Sigmoid colon (tissue), 7 donors: ENCODE measurements around the gene B2M. TPM values are rescaled to one million over a fixed set of nuclear protein-coding genes. Genes with fewer than 3 reads are reported as not detected.

Experiments
- DNase-seq: peaks from one replicate; pipeline ENCODE4 v3.0.0-alpha.2; 2019
- H3K27ac ChIP-seq, 4 donors: fragments of 200-600 bp; sonication (generic); one replicate each; pipeline ENCODE4 v1.5.1; 2016 to 2019; ENCODE audit warnings: mild to moderate bottlenecking in 1 of 4
- H3K27me3 ChIP-seq, 3 donors: fragments of 200-600 bp; sonication (generic); one replicate each; pipeline ENCODE4 v1.5.1; 2019; ENCODE audit warnings: mild to moderate bottlenecking in 1 of 3
- H3K36me3 ChIP-seq, 4 donors: fragments of 200-600 bp; sonication (generic); one replicate each; pipeline ENCODE4 v1.5.1; 2016 to 2019
- H3K4me1 ChIP-seq, 4 donors: fragments of 200-600 bp; sonication (generic); one replicate each; pipeline ENCODE4 v1.5.1; 2017 to 2019
- H3K4me3 ChIP-seq, 4 donors: fragments of 200-600 bp; sonication (generic); one replicate each; pipeline ENCODE4 v1.5.1; 2017 to 2019; ENCODE audit warnings: mild to moderate bottlenecking in 2 of 4, moderate library complexity in 1 of 4
- H3K9me3 ChIP-seq, 4 donors: fragments of 200-600 bp in 3 of 4; sonication (generic) in 3 of 4; one replicate each; pipeline versions ENCODE4 v1.5.1 to v1.6.1; 2013 to 2019
- CTCF ChIP-seq, 4 experiments: fragments of 450-650 bp in 3 of 4; fragments of 200-600 bp in 1 of 4; IDR thresholded peaks; one replicate each; pipeline ENCODE4 v1.5.1; 2016 to 2019; ENCODE audit warnings: antibody characterized with exemption in 4 of 4, mild to moderate bottlenecking in 3 of 4, moderate library complexity in 2 of 4
- EP300 ChIP-seq, 4 donors: sonication (generic); formaldehyde crosslinking; IDR thresholded peaks; one replicate each; pipeline ENCODE4 v1.6.1; 2017; ENCODE audit warnings: antibody characterized with exemption in 4 of 4
- POLR2A ChIP-seq, 2 donors: fragments of 450-650 bp; IDR thresholded peaks; one replicate each; pipeline ENCODE4 v1.6.1; 2016; ENCODE audit warnings: antibody characterized with exemption in 2 of 2, mild to moderate bottlenecking in 2 of 2, moderate library complexity in 2 of 2
- POLR2AphosphoS5 ChIP-seq, 4 donors: sonication (generic); formaldehyde crosslinking; IDR thresholded peaks; one replicate each; pipeline ENCODE4 v1.6.1; 2017; ENCODE audit warnings: antibody characterized with exemption in 4 of 4
- WGBS, 2 donors: extraction: QIAGEN DNeasy Blood & Tissue Kit; methylation state at CpG; one replicate each; pipeline ENCODE4 v1.1.7; 2013; 5-methylcytosine and 5-hydroxymethylcytosine counted together
- intact Hi-C: fragments of 100-400 bp; cut with DNase I; formaldehyde crosslinking; loops from one replicate; pipeline ENCODE4 v1.15.1; 2023
- polyA plus RNA-seq, 3 donors: library from polyadenylated mRNA; stranded (reverse); fragments of 200-250 nt; gene quantifications; one replicate each; pipeline ENCODE4 v1.2.3, GENCODE V29; 2013
- small RNA-seq, 3 donors: library from RNA; depleted of rRNA; stranded (forward); fragments of <200 nt; gene quantifications; one replicate each; pipeline ENCODE3, GENCODE V24; 2016
- total RNA-seq, 4 donors: library from RNA; depleted of rRNA; stranded (reverse); fragments of >200 nt; gene quantifications; one replicate each; pipeline ENCODE4 v1.1.0, GENCODE V29; 2016
- donor health status: healthy with polysubstance abuse.
- donor health status: Bipolar disorder and iron deficiency.
- donor health status: healthy.

B2M gene
- total and polyA plus RNA-seq, 7 donors, result 1,906 to 8,584 (median 2,799) TPM

- Histone ChIP-seq H3K4me3 (no peak overlapping the region), H3K9me3 (no peaks in the 10 kb centered on the region), H3K27me3 (no peaks in the 10 kb centered on the region), H3K36me3 (no peaks in the 10 kb centered on the region), H3K27ac (no peak overlapping the region), H3K4me1 (no peaks in the 10 kb centered on the region)
- intact Hi-C loops, result no loop called here
- 100% methylated on average over 1 of the region's 1 CpG for WGBS, 2 donors
- DNase-seq, result no peak
- TF ChIP-seq EP300 (IDR thresholded peaks at IDR 0.05), result no peak
- no peak for TF ChIP-seq CTCF (IDR thresholded peaks at IDR 0.05)
- no peak for TF ChIP-seq POLR2AphosphoS5 (IDR thresholded peaks at IDR 0.05)
- TF ChIP-seq POLR2A (IDR thresholded peaks at IDR 0.05), result no peak
Observed at GRCh38 chr15:44753345-44753744, 42.0 kb downstream of the B2M start.

- Histone ChIP-seq H3K27ac (no peak overlapping the region), H3K4me3 (no peak overlapping the region), H3K36me3 (no peaks in the 10 kb centered on the region), H3K4me1 (no peaks in the 10 kb centered on the region), H3K9me3 (no peaks in the 10 kb centered on the region), H3K27me3 (no peaks in the 10 kb centered on the region)
- TF ChIP-seq CTCF (IDR thresholded peaks at IDR 0.05) (no peak), POLR2A (IDR thresholded peaks at IDR 0.05) (no peak), POLR2AphosphoS5 (IDR thresholded peaks at IDR 0.05) (no peak), EP300 (IDR thresholded peaks at IDR 0.05) (no peak)
- 64 to 76% methylated on average over 2 of the region's 2 CpGs for WGBS, 2 donors
- DNase-seq, result no peak
- intact Hi-C loops, result no loop called here
Observed at GRCh38 chr15:44763187-44763586, 51.9 kb downstream of the B2M start.

GRCh38 chr15:44763848-44764247 lies 52.5 kb downstream of the B2M start:
- no peak overlapping the region for H3K27ac ChIP-seq
- intact Hi-C loops, result no loop called here
- no peak for DNase-seq
- H3K27me3 ChIP-seq, result no peaks in the 10 kb centered on the region
- no peaks in the 10 kb centered on the region for H3K4me1 ChIP-seq
- no peak overlapping the region for H3K4me3 ChIP-seq
- H3K36me3 ChIP-seq, result no peaks in the 10 kb centered on the region
- no peak for TF ChIP-seq POLR2A (IDR thresholded peaks at IDR 0.05)
- no peak for TF ChIP-seq POLR2AphosphoS5 (IDR thresholded peaks at IDR 0.05)
- TF ChIP-seq CTCF (IDR thresholded peaks at IDR 0.05), result no peak
- TF ChIP-seq EP300 (IDR thresholded peaks at IDR 0.05), result no peak
- H3K9me3 ChIP-seq, result no peaks in the 10 kb centered on the region
- 85 to 88% methylated on average over 3 of the region's 3 CpGs for whole genome bisulfite sequencing, 2 donors

GRCh38 chr15:44765036-44765435 lies 53.7 kb downstream of the B2M start:
- no peaks in the 10 kb centered on the region for H3K36me3 ChIP-seq
- H3K4me3 ChIP-seq, result no peak overlapping the region
- H3K27me3 ChIP-seq, result no peaks in the 10 kb centered on the region
- no peak for DNase-seq
- H3K27ac ChIP-seq, result no peak overlapping the region
- WGBS, 2 donors, result 36 to 42% methylated on average over 3 of the region's 3 CpGs
- intact Hi-C loops, result no loop called here
- H3K4me1 ChIP-seq, result no peaks in the 10 kb centered on the region
- H3K9me3 ChIP-seq, result no peaks in the 10 kb centered on the region
- no peak for TF ChIP-seq CTCF (IDR thresholded peaks at IDR 0.05)
- TF ChIP-seq EP300 (IDR thresholded peaks at IDR 0.05), result no peak
- no peak for TF ChIP-seq POLR2A (IDR thresholded peaks at IDR 0.05)
- TF ChIP-seq POLR2AphosphoS5 (IDR thresholded peaks at IDR 0.05), result no peak

Small RNA genes within 50 kb of the gene (small RNA-seq; reads per million reads assigned to genes)
- gene RF00019, result 0 reads per million in 3 donors

Other genes with a start within 250 kb of the B2M start
- 10 to 100 TPM; 50.4 to 92.0 (median 56.7) TPM for gene EIF3J, start 174.4 kb upstream of the B2M start, total RNA-seq
- 10 to 100 TPM; 39.6 to 50.1 (median 44.2) TPM for gene EIF3J, start 174.4 kb upstream of the B2M start, polyA plus RNA-seq
- gene SPG11, start 47.9 kb upstream of the B2M start, total RNA-seq, result 10 to 100 TPM; 56.7 to 88.1 (median 64.9) TPM
- gene SPG11, start 47.9 kb upstream of the B2M start, polyA plus RNA-seq, result 10 to 100 TPM; 12.9 to 40.0 (median 17.4) TPM
- under 1 TPM in 3 of 4 donors, not detected in 1; 0.41 to 0.66 (median 0.55) TPM for gene PATL2, start 194 bp upstream of the B2M start, total RNA-seq
- 1 to 10 TPM; 1.2 to 8.1 (median 1.2) TPM for gene PATL2, start 194 bp upstream of the B2M start, polyA plus RNA-seq
- gene TRIM69, start 25.0 kb downstream of the B2M start, total RNA-seq, result 10 to 100 TPM; 22.5 to 34.9 (median 29.5) TPM
- gene TRIM69, start 25.0 kb downstream of the B2M start, polyA plus RNA-seq, result 10 to 100 TPM; 12.6 to 38.6 (median 17.1) TPM
- gene TERB2, start 245.2 kb downstream of the B2M start, total RNA-seq, result not detected
- not detected for gene TERB2, start 245.2 kb downstream of the B2M start, polyA plus RNA-seq